Endodermal cell (in vitro differentiated cells): Measurements from ENCODE around the gene ABHD10. TPM values are rescaled to one million over a fixed set of nuclear protein-coding genes. Genes with fewer than 3 reads are reported as not detected.

Experiments
- DNase-seq: peaks from one replicate; pipeline ENCODE4 v3.0.0-alpha.2; 2017
- H3K27ac ChIP-seq: 2 replicates; pipeline ENCODE4 v1.5.1; 2013; ENCODE audit warnings: mild to moderate bottlenecking, low read depth, low read length, moderate library complexity
- H3K27me3 ChIP-seq: 2 replicates; pipeline ENCODE4 v1.6.1; 2013; ENCODE audit warnings: mild to moderate bottlenecking, low read length, moderate library complexity; ENCODE audit not compliant: insufficient read depth, control insufficient read depth, poor library complexity, severe bottlenecking
- H3K36me3 ChIP-seq: 2 replicates; pipeline ENCODE4 v1.7.0; 2013; ENCODE audit warnings: mild to moderate bottlenecking, low read length, moderate library complexity; ENCODE audit not compliant: control insufficient read depth, insufficient read depth
- H3K4me1 ChIP-seq: one replicate; pipeline ENCODE4 v1.7.0; 2013; ENCODE audit warnings: low read length; ENCODE audit not compliant: control insufficient read depth, insufficient read depth
- H3K4me3 ChIP-seq: 2 replicates; pipeline ENCODE4 v1.5.1; 2013; ENCODE audit warnings: mild to moderate bottlenecking, low read length, moderate library complexity
- H3K9ac ChIP-seq: 2 replicates; pipeline ENCODE4 v1.6.1; 2013; ENCODE audit warnings: mild to moderate bottlenecking, low read length, moderate library complexity; ENCODE audit not compliant: poor library complexity, severe bottlenecking; ENCODE audit errors: extremely low read depth
- H3K9me3 ChIP-seq: 2 replicates; pipeline ENCODE4 v1.6.1; 2013; ENCODE audit warnings: mild to moderate bottlenecking, low read length, moderate library complexity; ENCODE audit not compliant: control insufficient read depth
- H3K27ac Mint-ChIP-seq: 2 replicates; pipeline ENCODE4 v1.8.0; 2020; ENCODE audit warnings: mixed read lengths
- H3K27me3 Mint-ChIP-seq: 2 replicates; pipeline ENCODE4 v1.8.0; 2021; ENCODE audit warnings: mild to moderate bottlenecking, mixed read lengths; ENCODE audit not compliant: insufficient read depth
- H3K36me3 Mint-ChIP-seq: 2 replicates; pipeline ENCODE4 v1.8.0; 2020; ENCODE audit warnings: low read depth, mixed read lengths
- H3K4me1 Mint-ChIP-seq: 2 replicates; pipeline ENCODE4 v1.8.0; 2020; ENCODE audit warnings: mixed read lengths
- H3K4me3 Mint-ChIP-seq: 2 replicates; pipeline ENCODE4 v1.8.0; 2020; ENCODE audit warnings: mild to moderate bottlenecking, moderate library complexity, mixed read lengths
- H3K9me3 Mint-ChIP-seq: 2 replicates; pipeline ENCODE4 v1.8.0; 2020; ENCODE audit warnings: mild to moderate bottlenecking, mixed read lengths
- CTCF ChIP-seq: fragments of 200-600 bp; sonication (generic); conservative IDR thresholded peaks from 2 replicates; pipeline ENCODE4 v1.5.0; 2021; ENCODE audit warnings: antibody characterized with exemption, mild to moderate bottlenecking
- WGBS, 2 experiments: methylation state at CpG; one replicate each; pipeline versions ENCODE4 v1.1.5 to v1.1.7; 2013; ENCODE audit warnings: missing lambda C conversion rate in 2 of 2, mixed read lengths in 1 of 2; ENCODE audit not compliant: insufficient coverage in 1 of 2, insufficient read length in 1 of 2; 5-methylcytosine and 5-hydroxymethylcytosine counted together
- total RNA-seq, 2 donors: library from RNA; stranded (reverse); fragmentation: NEBNext Ultra II Directional in 1 of 2; extraction: Animal tissue kit (Norgen Biotek cat#: 25700) in 1 of 2; gene quantifications; 2 replicates in 1 of 2; 3 replicates in 1 of 2; pipeline ENCODE4 v1.2.1, GENCODE V29; 2021

Gene ABHD10
- total RNA-seq, 2 donors from 2014 or later: 27.9 to 38.1 TPM

- TF ChIP-seq CTCF: no peak
- Mint-ChIP-seq H3K4me3 (peak overlapping the region; percentile 90), H3K9me3 (no peaks in the 10 kb centered on the region), H3K36me3 (peaks cover 3% of the 10 kb centered on the region), H3K4me1 (peaks cover 4% of the 10 kb centered on the region), H3K27me3 (no peaks in the 10 kb centered on the region), H3K27ac (peak overlapping the region; percentile 84)
- peak overlapping the region; percentile 86 for H3K27ac ChIP-seq
- no peak for DNase-seq
- no peaks in the 10 kb centered on the region for H3K27me3 ChIP-seq
- H3K9me3 ChIP-seq: no peaks in the 10 kb centered on the region
- H3K4me1 ChIP-seq: no peaks in the 10 kb centered on the region
- H3K36me3 ChIP-seq: peaks cover 23% of the 10 kb centered on the region
- 23 to 34% methylated on average over 3 to 5 of the region's 5 CpGs for WGBS, 2 experiments
- H3K4me3 ChIP-seq: peak overlapping the region; percentile 96
- H3K9ac ChIP-seq: peak overlapping the region; percentile 74
These were observed 710 bp downstream of the ABHD10 start for GRCh38 chr3:111979434-111980038.

GRCh38 chr3:111980716-111981456 lies 2.1 kb downstream of the ABHD10 start:
- Mint-ChIP-seq H3K4me3 (no peak overlapping the region), H3K9me3 (no peaks in the 10 kb centered on the region), H3K36me3 (peaks cover 5% of the 10 kb centered on the region), H3K4me1 (peaks cover 17% of the 10 kb centered on the region), H3K27me3 (no peaks in the 10 kb centered on the region), H3K27ac (no peak overlapping the region)
- no peak for TF ChIP-seq CTCF
- WGBS, 2 experiments: 97 to 100% methylated on average over 6 to 10 of the region's 10 CpGs
- DNase-seq: no peak
- H3K36me3 ChIP-seq: peaks cover 17% of the 10 kb centered on the region
- H3K4me3 ChIP-seq: peak overlapping the region; percentile 96
- H3K9me3 ChIP-seq: no peaks in the 10 kb centered on the region
- H3K27me3 ChIP-seq: no peaks in the 10 kb centered on the region
- H3K9ac ChIP-seq: no peak overlapping the region
- H3K4me1 ChIP-seq: no peaks in the 10 kb centered on the region
- H3K27ac ChIP-seq: no peak overlapping the region

- H3K4me3 Mint-ChIP-seq: no peak overlapping the region
- no peaks in the 10 kb centered on the region for H3K9me3 Mint-ChIP-seq
- peak overlapping the region; percentile 96 for H3K4me3 ChIP-seq
These were observed 2.6 kb downstream of the ABHD10 start for GRCh38 chr3:111981457-111981763.

More at GRCh38 chr3:111981457-111981763, 2.6 kb downstream of the ABHD10 start:
- Histone ChIP-seq H3K9ac (no peak overlapping the region), H3K36me3 (peaks cover 17% of the 10 kb centered on the region), H3K9me3 (no peaks in the 10 kb centered on the region), H3K27ac (no peak overlapping the region), H3K4me1 (no peaks in the 10 kb centered on the region), H3K27me3 (no peaks in the 10 kb centered on the region)
- Mint-ChIP-seq H3K27me3 (no peaks in the 10 kb centered on the region), H3K4me1 (peaks cover 18% of the 10 kb centered on the region), H3K36me3 (peaks cover 9% of the 10 kb centered on the region), H3K27ac (no peak overlapping the region)
- no peak for DNase-seq
- no peak for TF ChIP-seq CTCF
- WGBS, 2 experiments: 92 to 100% methylated on average over 3 of the region's 3 CpGs
